ENCODE data around the gene DDX59.

DDX59 gene

GRCh38 chr1:200669314-200670241 is at the start of gene DDX59:
Gene DDX59, minus strand, starts transcription at chr1:200669907. Its CDS starts 3,167 bp downstream, at chr1:200666740.
- DNase-seq: peak; percentile 95
- in situ Hi-C loops (cut with HindIII; ENCODE audit: low pct_ligation_motif_present, low sequenced_read_pairs): no loop called here
- H3K4me3 ChIP-seq (ENCODE audit: low read depth, low read length): peak within 1 kb of the TSS; percentile 77
- peaks cover 4% of the 10 kb centered on the region for H3K36me3 ChIP-seq (replicated peaks)
- no peak for TF ChIP-seq CTCF (IDR thresholded peaks at IDR 0.05; ENCODE audit: low read depth, low read length, missing control alignments)
- peak within 1 kb of the TSS; percentile 99 for H3K27ac ChIP-seq
- no peaks in the 10 kb centered on the region for H3K27me3 ChIP-seq (replicated peaks)

DNA sequence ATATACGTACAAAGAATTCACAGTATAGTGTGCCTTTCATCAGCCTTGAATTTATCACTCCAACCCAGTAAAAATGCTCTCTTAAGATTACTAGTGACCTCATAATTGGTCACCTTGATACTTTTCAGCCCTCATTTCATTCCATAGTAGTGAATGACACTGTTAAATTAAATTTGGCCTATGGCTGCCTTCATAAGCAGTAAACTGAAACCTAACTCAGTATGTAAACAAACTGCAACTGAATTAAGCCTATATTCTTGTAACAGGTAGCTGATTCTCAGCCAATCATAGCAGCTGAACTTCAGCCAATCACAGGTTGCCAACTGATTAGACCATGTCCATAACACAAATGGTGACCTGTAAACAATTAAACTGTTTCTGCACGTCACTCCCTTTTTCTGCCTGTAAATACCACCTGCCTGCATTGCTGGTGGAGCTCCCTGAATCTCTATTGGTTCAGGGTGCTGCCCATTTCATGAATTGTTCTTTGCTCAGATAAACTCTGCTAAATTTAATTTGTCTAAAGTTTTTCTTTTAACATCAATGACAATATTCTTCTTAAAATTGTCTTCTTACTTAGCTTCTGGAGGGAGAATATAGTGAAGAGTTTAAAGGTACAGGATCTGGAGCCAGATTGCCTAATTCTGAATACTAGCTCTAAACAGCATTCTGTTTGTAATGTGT is 44.9 kb upstream of the DDX59 start:
- DNase-seq: no peak
- H3K4me3 ChIP-seq (ENCODE audit: low read depth, low read length): no peak overlapping the region
- TF ChIP-seq CTCF (IDR thresholded peaks at IDR 0.05; ENCODE audit: low read depth, low read length, missing control alignments): no peak
- H3K27me3 ChIP-seq (replicated peaks): no peaks in the 10 kb centered on the region
- in situ Hi-C loops (cut with HindIII; ENCODE audit: low pct_ligation_motif_present, low sequenced_read_pairs): no loop called here
- H3K27ac ChIP-seq: no peak overlapping the region
- H3K36me3 ChIP-seq (replicated peaks): no peaks in the 10 kb centered on the region

- in situ Hi-C loops (cut with HindIII; ENCODE audit: low pct_ligation_motif_present, low sequenced_read_pairs): no loop called here
- Histone ChIP-seq H3K4me3 (ENCODE audit: low read depth, low read length) (no peak overlapping the region), H3K27ac (no peak overlapping the region), H3K36me3 (replicated peaks) (no peaks in the 10 kb centered on the region), H3K27me3 (replicated peaks) (no peaks in the 10 kb centered on the region)
- TF ChIP-seq CTCF (IDR thresholded peaks at IDR 0.05; ENCODE audit: low read depth, low read length, missing control alignments): no peak
- DNase-seq: no peak
Observed at GRCh38 chr1:200710166-200710565, 40.5 kb upstream of the DDX59 start.

- Histone ChIP-seq H3K27me3 (replicated peaks) (no peaks in the 10 kb centered on the region), H3K4me3 (ENCODE audit: low read depth, low read length) (no peak overlapping the region), H3K36me3 (replicated peaks) (no peaks in the 10 kb centered on the region), H3K27ac (no peak overlapping the region)
- DNase-seq: peak; percentile 26
- TF ChIP-seq CTCF (IDR thresholded peaks at IDR 0.05; ENCODE audit: low read depth, low read length, missing control alignments): no peak
- in situ Hi-C loops (cut with HindIII; ENCODE audit: low pct_ligation_motif_present, low sequenced_read_pairs): no loop called here
Observed at GRCh38 chr1:200708769-200709168, 39.1 kb upstream of the DDX59 start.

GRCh38 chr1:200708161-200708560 is 38.5 kb upstream of the DDX59 start:
- no peaks in the 10 kb centered on the region for H3K36me3 ChIP-seq (replicated peaks)
- in situ Hi-C loops (cut with HindIII; ENCODE audit: low pct_ligation_motif_present, low sequenced_read_pairs): no loop called here
- no peak for TF ChIP-seq CTCF (IDR thresholded peaks at IDR 0.05; ENCODE audit: low read depth, low read length, missing control alignments)
- H3K27me3 ChIP-seq (replicated peaks): no peaks in the 10 kb centered on the region
- no peak overlapping the region for H3K4me3 ChIP-seq (ENCODE audit: low read depth, low read length)
- no peak for DNase-seq
- no peak overlapping the region for H3K27ac ChIP-seq
